ENCODE data around the gene LRP1B. TPM values are rescaled to one million over a fixed set of nuclear protein-coding genes. Genes with fewer than 3 reads are reported as not detected.

Gene LRP1B
- total and polyA plus RNA-seq, 2 of the 8 experiments (the other 6 are each of a cell fraction or from before 2014, with no cell fraction given): 0.03 TPM; not detected in 1

- Histone ChIP-seq H3K27me3 (replicated peaks in 1 of 4; ENCODE audit: control insufficient read depth in 3 of 4, extremely low read depth in 1 of 4, insufficient read depth in 3 of 4, low read length in 3 of 4) (no peaks in the 10 kb centered on the region), H4K8ac (ENCODE audit: extremely low read depth, insufficient read depth, low read length) (no peak overlapping the region), H4K91ac (replicated peaks; ENCODE audit: insufficient read length, low read length) (no peak overlapping the region), H3K9me3 (ENCODE audit: insufficient read depth in 2 of 2, low read depth in 1 of 2, low read length in 1 of 2) (no peaks in the 10 kb centered on the region), H3K4ac (replicated peaks; ENCODE audit: insufficient read length, low read depth, low read length) (no peak overlapping the region), H3K9ac (replicated peaks in 1 of 4; ENCODE audit: extremely low read depth in 1 of 4, low read depth in 3 of 4, low read length in 3 of 4) (no peak overlapping the region), H2AFZ (ENCODE audit: low read length) (no peak overlapping the region), H2BK20ac (ENCODE audit: low read length) (no peak overlapping the region), H3K79me2 (ENCODE audit: control insufficient read depth in 1 of 2, insufficient read depth in 2 of 2, low read length in 2 of 2) (no peaks in the 10 kb centered on the region), H3K14ac (ENCODE audit: insufficient read length) (no peak overlapping the region), H2BK15ac (ENCODE audit: low read length) (no peak overlapping the region), H2BK12ac (ENCODE audit: low read depth, low read length) (no peak overlapping the region), H3K4me1 (replicated peaks in 1 of 4; ENCODE audit: control insufficient read depth in 3 of 4, insufficient read depth in 4 of 4, low read length in 3 of 4) (no peaks in the 10 kb centered on the region), H3K23me2 (ENCODE audit: low read depth, low read length) (no peaks in the 10 kb centered on the region), H2BK5ac (ENCODE audit: low read depth, low read length) (no peak overlapping the region), H2AK5ac (ENCODE audit: low read depth, low read length) (no peak overlapping the region), H3K18ac (ENCODE audit: extremely low read depth, low read length) (no peak overlapping the region), H3K23ac (ENCODE audit: insufficient read length) (no peak overlapping the region), H3K27ac (ENCODE audit: low read depth, low read length) (no peak overlapping the region), H3K36me3 (ENCODE audit: control insufficient read depth in 2 of 4, insufficient read depth in 4 of 4, low read length in 3 of 4) (no peaks in the 10 kb centered on the region), H2BK120ac (replicated peaks; ENCODE audit: low read depth, low read length) (no peak overlapping the region), H3K4me2 (ENCODE audit: insufficient read depth in 1 of 2, low read depth in 2 of 2, low read length in 2 of 2) (no peak overlapping the region), H3K79me1 (ENCODE audit: low read depth, low read length) (no peaks in the 10 kb centered on the region), H4K5ac (ENCODE audit: insufficient read length, low read depth, low read length) (no peak overlapping the region), H3K56ac (replicated peaks; ENCODE audit: insufficient read length, low read depth, low read length) (no peak overlapping the region), H4K20me1 (replicated peaks in 1 of 2; ENCODE audit: control insufficient read depth in 1 of 2, insufficient read depth in 2 of 2, low read length in 2 of 2) (no peaks in the 10 kb centered on the region), H3K4me3 (ENCODE audit: extremely low read depth in 1 of 4, insufficient read depth in 2 of 4, low read depth in 3 of 4, low read length in 4 of 4) (no peak overlapping the region)
- POLR2A ChIA-PET (ENCODE audit: partially characterized antibody): no interaction called here
- no peak for FAIRE-seq
- CTCF ChIA-PET (ENCODE audit: partially characterized antibody): interaction anchor here (0.7 to 0.9 kb wide), 2 partner anchors 31 to 33 kb away, joined by 3 to 5 read pairs; no protein-coding TSS in a partner anchor
- DNase-seq (ENCODE audit: low read depth in 1 of 2, low spot score in 2 of 2): no peak
- WGBS, 2 experiments (ENCODE audit: extremely low coverage in 1 of 2, insufficient coverage in 1 of 2, insufficient read length in 1 of 2, insufficient replicate concordance in 2 of 2, low coverage in 1 of 2, low lambda C conversion rate in 2 of 2, missing lambda C conversion rate in 1 of 2): 91% methylated on average over 7 of the region's 7 CpGs; no CpG with 5 or more reads in 1 of the 2 experiments
- TF ChIP-seq ATF2 (IDR thresholded peaks at IDR 0.05; ENCODE audit: low read length) (no peak), POLR2A (IDR thresholded peaks at IDR 0.05; ENCODE audit: control extremely low read depth in 1 of 2, low read depth in 2 of 2, low read length in 2 of 2) (no peak), BRCA1 (IDR thresholded peaks at IDR 0.05; ENCODE audit: low read depth, low read length) (no peak), MAFK (IDR thresholded peaks at IDR 0.05; ENCODE audit: low read depth, low read length) (no peak), RFX5 (IDR thresholded peaks at IDR 0.05; ENCODE audit: borderline replicate concordance, low read depth, low read length) (no peak), POU5F1 (IDR thresholded peaks at IDR 0.05; ENCODE audit: low read depth, low read length) (no peak), RBBP5 (IDR thresholded peaks at IDR 0.05; ENCODE audit: borderline replicate concordance, low read depth, low read length) (no peak), CREB1 (IDR thresholded peaks at IDR 0.05) (no peak), CEBPB (IDR thresholded peaks at IDR 0.05; ENCODE audit: low read depth, low read length) (no peak), CHD2 (IDR thresholded peaks at IDR 0.05; ENCODE audit: low read length) (no peak), SRF (IDR thresholded peaks at IDR 0.05; ENCODE audit: low read depth, low read length) (no peak), SIX5 (IDR thresholded peaks at IDR 0.05; ENCODE audit: low read depth, low read length) (no peak), SIRT6 (IDR thresholded peaks at IDR 0.05; ENCODE audit: low read length) (no peak), SAP30 (IDR thresholded peaks at IDR 0.05; ENCODE audit: insufficient read depth, insufficient replicate concordance, low read length) (no peak), RAD21 (IDR thresholded peaks at IDR 0.05 in 1 of 2, conservative IDR thresholded peaks at IDR 0.05 in 1 of 2; ENCODE audit: low read depth in 2 of 2, low read length in 2 of 2) (no peak)
These were observed 186.9 kb downstream of the LRP1B start for GRCh38 chr2:141943918-141944317.

Data from H1 (cell line).